A204.1 (cell line): ENCODE measurements around the gene SON.
"Not testable (repeated sequence)": the region's sequence is repeated elsewhere in the genome, so short reads cannot be mapped to it uniquely, and the experiment has no call there.

Experiments used
- FAIRE-seq: peaks from 2 replicates; lab custom pipeline; 2012; peaks lifted over from hg19 to GRCh38; lab: Jason Lieb, UNC

The SON gene

GRCh38 chr21:33578959-33579542, 36.2 kb downstream of the SON start:
- FAIRE-seq, result no peak

- no peak for FAIRE-seq
These were observed 41.6 kb downstream of the SON start for GRCh38 chr21:33584455-33584854.

GRCh38 chr21:33586927-33587326, 44.1 kb downstream of the SON start:
- FAIRE-seq, result no peak

- FAIRE-seq, result no peak
These were observed 45.1 kb downstream of the SON start for GRCh38 chr21:33587792-33588484.

GRCh38 chr21:33588485-33589335, 45.9 kb downstream of the SON start, which contains the start of gene DONSON:
Gene DONSON, minus strand, starts transcription at chr21:33588684. Its CDS starts 43 bp downstream, at chr21:33588641.
- FAIRE-seq, result no peak

GRCh38 chr21:33598051-33598450, 55.2 kb downstream of the SON start:
- no peak for FAIRE-seq

- no peak for FAIRE-seq
These were observed 65.7 kb downstream of the SON start for GRCh38 chr21:33608559-33608958.

- no peak for FAIRE-seq
These were observed 68.3 kb downstream of the SON start for GRCh38 chr21:33611006-33611744.

- not testable (repeated sequence) for FAIRE-seq
These were observed 74.7 kb downstream of the SON start for GRCh38 chr21:33617565-33617964.

- FAIRE-seq, result no peak
These were observed 75.6 kb downstream of the SON start for GRCh38 chr21:33618407-33618806.

GRCh38 chr21:33619726-33620125, 76.9 kb downstream of the SON start:
- FAIRE-seq, result no peak

GRCh38 chr21:33622253-33622652, 79.4 kb downstream of the SON start:
- FAIRE-seq, result no peak

GRCh38 chr21:33626151-33626550, 83.3 kb downstream of the SON start:
- not testable (repeated sequence) for FAIRE-seq
